GM21390 (cell line): Measurements from ENCODE around the gene SETBP1.

Experiments used
- ATAC-seq: cut with Tn5 transposase; IDR thresholded peaks from one replicate; pipeline ENCODE4 v1.9.1; 2021; ENCODE audit not compliant: unreplicated experiment

Gene SETBP1

DNA sequence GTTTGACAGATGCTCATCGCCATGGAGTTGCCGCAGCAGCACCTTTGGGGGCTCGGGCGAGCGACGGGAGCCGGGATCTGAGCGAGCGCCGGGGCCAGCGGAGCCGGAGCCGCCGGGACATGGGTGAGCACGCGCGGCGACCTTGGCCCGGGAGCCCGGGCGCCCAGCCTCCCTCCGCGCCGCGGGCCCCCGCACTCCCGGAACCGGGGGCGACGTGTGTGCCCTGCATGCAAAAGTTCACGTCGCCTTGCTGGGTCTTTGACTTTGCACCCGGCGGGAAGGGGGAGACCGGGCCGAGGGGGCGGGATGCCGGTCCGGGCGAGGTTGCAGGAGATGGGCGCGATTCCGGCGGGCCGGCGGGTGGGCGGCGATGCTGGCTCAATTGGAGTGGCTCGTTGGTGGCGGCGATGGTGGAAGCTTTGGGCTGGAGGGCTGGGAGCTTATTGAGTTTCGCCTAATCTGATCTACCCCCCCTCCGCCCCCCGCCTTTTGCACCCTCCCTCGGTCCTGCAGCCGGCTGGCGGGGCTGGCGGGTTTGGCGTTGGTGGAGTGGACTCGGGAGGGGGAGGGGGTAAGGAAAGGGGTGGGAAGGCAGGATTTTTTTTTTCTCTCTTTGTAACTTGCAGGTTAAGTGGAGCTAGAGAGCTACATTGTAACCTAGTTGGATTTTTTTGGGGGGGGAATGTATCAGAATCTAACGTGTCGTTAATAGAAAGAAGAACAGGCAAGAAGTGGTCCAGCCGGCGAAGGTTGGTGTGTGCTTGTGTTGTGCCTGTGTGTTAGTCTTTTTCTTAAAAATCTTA, at the start of gene SETBP1:
Gene SETBP1, plus strand, starts transcription at position 616 of the 803 bp plus-strand sequence. CDS start 20,459 bp downstream, outside the sequence.
- ATAC-seq = peak; percentile 16

DNA sequence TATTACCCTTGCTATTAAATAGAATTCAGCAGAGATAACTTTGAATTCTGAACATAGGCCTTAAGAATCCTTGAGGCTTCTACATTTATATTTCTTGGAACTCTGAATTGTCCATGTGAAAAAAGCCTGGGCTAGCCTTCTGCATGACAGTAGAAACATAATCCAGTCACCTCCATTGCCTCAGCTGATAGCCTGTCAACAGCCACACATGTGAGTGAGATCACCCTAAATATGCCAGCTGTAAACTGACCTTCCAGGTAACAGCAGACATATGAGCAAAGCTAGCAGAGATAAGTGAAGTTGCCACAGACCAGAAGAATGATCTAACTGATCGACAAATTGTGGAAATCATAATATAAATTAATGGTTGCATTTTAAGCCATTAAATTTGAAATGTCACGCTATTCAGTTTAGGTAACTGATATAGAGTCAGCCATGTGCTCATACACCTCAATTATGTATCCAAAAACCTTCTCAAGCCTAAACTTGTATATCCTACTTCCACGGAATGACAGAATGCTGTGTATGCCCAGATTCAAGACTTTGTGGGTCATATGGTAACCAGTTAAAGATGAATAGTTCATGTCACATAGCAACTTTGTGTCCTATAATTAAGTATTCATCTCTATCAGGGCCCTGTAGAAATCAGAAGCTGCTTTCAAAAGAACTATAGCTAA, 48.1 kb upstream of the SETBP1 start:
- no peak for ATAC-seq

DNA sequence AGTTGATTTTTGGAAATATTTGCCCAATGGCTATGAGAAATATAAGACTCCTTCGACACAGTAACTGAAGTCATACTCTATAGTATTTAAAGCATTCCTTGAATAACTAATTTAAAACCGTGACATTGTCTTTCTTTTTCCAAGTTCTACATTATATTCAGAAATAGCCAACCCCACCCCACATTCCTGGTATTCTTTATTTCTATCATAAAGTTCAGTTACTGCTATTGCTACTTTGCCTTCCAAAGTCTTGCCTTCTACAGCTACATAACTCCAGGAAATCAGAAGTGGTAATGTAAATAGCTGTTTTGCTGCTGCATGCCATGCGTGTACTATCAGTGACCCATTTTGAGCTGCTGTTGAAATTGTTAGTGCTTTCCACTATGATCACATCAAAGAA, 45.1 kb upstream of the SETBP1 start:
- ATAC-seq = no peak

DNA sequence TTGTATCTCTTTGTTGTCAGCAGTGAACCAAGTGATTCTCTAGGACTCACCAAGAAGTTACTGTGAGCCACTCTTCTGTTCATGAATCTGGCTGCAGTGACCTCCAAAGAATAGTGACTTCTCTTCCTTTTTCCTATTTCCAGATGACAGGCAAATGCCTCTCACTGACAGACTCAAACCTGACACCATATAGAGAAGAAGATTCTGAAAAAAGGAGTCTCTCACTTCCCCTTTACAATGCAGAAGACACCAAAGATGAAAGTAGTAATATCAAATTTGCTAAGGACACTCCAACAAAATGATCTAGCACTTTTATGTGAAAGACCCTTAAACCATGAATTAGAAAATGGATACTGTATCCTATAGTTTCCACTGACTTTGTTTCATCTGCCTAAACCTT, 44.4 kb upstream of the SETBP1 start:
- peak; percentile 79 for ATAC-seq

DNA sequence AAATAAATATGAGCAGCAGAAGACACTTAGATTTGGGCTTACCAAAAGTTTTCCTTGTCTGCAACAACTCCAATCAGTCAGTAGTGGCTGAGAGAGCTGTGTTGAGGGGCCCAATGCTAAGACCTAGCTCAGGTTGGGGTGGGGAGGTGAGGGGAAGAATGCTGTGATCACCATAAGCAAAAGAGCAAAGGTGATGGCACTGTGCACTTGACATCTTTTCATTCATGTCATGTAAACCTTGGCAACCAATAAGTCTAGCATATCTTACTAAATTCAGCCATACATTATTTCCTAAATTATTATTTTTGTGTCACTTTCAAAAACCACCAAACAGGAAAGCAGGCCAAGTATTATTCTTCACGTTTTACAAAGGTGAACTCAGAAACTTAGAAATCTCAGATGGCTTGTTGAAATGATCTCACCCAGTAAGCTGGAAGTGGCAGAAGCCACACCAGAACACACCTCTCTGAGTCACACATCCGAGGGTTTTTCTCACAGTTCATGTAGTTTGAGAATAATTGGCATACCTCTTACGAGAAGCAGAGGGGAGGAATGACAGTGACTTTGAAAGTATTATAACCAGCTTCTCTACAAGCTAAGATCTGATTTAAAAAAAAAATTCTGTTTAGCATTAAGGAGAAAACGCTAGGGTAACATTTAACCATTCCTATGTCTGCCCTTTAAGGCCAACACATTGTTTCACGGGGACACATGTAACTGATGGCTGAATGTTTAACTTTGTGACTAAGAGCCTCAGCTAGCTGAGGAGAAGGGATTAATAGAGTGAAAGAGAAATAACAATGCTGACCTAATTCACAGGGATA, 43.3 kb upstream of the SETBP1 start:
- ATAC-seq = peak; percentile 47

DNA sequence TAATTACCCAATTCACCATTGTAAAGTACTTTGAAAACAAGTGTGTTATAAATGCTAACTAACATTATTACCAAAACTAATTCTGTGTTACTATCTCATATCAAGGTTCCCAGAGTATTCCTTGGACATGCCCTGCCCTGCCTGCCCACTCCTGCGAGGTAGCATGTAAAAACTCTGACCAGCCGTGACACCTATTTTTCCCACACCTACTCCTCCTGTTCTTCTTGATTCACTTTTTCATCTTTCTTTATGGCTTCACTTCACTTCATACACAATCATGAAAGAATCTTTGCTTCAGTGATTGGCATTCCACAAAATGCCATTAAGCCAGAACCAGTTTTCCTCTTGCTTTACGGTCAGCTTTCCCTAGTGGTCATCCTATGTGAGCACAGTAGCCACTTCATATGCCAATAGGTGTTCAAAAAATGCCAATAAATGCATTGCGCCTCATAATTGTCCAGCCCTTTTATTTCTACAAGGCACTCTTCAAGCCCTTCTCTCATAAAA, 42.6 kb upstream of the SETBP1 start:
- no peak for ATAC-seq

DNA sequence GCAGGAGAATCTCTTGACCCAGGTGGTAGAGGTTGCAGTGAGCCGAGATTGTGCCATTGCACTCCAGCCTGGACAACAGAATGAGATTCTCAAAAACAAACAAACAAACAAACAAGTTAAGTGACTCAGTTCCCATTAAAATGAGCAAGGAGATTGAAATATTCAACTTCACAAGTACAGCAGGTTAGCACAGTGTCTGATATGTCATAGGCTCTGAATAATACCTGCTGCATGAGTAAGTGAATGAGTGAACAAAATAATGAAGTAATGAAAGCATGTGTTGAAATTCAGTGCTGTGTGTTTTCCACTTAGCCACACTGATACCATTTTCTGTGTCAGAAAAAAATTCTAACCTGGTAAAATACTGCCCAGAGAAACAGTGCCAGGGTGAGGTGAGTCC, 41.9 kb upstream of the SETBP1 start:
- no peak for ATAC-seq

DNA sequence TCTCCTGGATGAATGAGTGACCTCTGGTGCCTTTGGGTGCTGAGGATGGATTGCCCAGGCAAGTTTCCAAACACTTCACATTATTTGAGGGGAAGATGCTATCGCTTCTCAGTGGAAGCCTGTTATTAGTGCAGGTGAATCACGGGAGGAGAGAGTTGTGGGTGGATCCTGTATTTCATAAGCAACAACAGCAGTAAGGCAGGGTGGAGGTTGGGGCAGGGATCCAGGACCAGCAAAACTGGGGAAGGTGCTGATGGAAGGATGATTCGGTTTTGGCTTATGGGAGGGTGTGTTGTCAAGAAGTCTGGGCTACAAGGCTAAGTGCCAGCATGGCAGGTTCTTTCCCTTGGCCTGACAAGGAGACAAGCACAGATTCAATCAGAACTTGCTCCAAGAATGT, 37.7 kb upstream of the SETBP1 start:
- ATAC-seq = no peak

DNA sequence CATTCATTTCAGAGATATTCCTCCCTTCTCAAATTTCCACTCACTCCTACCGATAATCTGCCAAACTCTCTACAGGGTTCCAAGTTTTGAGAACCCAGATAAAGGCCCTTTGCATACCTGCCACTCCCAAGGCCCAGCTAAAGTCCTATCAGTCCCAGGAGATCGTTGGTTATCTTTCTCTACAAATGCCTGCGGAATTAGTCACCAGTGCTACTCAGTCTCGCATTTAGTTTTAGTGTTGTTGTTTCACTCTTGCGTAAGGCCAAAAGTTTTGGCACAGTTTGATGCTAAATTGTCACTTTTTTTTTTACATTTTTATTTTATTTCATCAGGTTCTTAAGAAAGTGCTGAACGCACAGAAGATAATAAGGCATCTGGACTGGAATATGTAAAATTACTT, 29.2 kb upstream of the SETBP1 start:
- ATAC-seq = no peak

DNA sequence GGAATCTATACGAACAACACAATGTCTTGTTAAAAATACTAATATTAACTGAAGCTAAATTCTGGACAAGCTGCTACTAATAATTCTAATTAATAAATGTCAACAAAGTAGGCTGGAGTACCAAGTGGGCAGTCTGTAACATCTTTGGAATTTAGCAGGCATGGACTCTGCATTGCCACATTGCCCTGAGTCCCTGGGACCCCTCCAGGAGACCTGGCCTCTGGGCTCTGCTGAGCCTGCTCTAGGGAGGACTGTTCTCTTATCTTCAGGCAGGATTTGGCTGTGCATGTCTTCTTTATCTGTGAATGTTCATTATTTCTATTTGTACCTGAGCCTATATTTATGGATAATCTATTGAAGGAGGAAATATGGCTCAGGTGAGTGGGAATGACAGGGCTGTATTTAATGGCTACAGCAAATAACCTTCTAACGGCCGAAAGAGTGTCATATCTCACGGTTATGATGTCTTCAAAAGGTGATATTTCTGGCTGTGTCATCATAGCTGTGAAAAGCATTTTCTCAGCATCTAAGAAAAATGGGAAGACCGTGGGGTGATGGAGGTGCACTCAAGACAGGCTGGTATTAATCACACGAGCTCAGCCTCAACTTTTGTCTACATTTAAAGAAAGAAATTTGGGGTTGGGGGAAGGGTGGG, 28.6 kb upstream of the SETBP1 start:
- ATAC-seq = no peak

DNA sequence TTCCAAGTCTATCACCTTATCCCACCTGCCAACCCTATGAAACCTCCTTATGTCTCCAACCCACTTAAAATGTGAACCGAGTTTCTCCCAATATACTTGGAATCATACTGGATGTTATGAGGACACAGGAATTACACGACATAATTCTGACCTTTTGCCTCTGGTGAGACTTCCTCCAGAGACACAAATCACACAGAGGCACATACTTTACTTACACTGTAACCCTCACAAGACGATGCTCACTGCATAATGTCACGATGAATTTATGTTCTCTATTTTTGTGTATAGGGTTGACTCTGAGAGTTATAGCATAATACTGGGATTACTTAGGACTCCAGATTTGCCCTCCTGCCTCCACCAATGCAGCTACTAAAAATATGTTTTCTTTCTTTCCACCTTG, 28.0 kb upstream of the SETBP1 start:
- ATAC-seq = no peak

DNA sequence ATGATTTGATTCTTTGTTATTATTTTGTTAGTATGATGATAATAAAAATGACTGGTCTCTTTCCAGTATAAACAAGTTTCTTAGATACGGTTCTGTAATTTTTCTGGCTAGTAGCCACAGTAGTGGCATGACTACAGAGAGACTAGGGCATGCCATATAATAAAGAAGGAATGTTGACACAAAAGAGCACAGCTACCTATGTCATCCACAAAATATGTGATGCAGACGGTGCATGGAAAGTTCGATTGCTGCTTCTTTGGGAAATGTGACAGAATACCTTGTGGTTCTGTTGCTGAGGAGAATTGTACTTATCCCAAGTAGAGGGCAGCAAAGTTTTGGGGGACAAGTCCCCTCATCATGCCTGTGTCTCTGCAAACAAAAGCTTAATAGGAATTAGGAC, 26.1 kb upstream of the SETBP1 start:
- no peak for ATAC-seq

DNA sequence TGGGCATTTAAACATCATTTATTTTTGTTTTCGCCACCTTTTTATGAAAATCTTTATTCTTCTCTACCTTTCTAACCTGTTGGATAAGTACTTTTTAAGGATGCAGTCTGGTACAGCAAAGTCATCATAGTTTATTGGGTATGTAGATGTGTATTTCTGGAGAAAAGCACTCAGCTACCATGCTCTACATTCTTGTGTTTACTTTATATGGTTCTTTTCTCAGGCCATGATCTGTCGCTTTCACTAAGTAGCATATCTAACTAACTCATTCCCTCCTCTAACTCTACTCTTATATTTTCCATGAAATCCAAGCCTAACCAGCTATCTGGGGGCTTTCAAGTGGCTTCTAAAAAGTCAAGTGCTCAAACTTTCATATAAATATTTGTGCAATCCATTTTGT, 25.3 kb upstream of the SETBP1 start:
- ATAC-seq = no peak

DNA sequence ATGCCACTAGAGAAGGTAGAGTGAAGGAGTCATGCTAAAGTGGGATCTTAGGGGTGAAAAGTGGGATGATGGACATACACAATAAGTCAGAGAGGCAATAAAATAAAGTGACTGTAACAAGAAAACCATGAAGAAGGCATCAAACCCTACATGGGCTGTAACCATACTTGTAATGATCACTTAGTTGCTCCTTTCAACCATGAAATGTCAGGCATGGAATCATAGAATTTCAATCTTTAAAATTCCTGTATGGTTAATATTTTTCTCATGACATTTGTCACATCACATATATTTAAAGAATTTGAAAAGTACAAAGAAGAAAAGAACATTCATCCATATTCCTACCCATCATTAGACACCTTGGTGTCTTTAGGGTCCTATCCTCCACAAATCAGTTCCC, 20.9 kb upstream of the SETBP1 start:
- ATAC-seq = no peak

DNA sequence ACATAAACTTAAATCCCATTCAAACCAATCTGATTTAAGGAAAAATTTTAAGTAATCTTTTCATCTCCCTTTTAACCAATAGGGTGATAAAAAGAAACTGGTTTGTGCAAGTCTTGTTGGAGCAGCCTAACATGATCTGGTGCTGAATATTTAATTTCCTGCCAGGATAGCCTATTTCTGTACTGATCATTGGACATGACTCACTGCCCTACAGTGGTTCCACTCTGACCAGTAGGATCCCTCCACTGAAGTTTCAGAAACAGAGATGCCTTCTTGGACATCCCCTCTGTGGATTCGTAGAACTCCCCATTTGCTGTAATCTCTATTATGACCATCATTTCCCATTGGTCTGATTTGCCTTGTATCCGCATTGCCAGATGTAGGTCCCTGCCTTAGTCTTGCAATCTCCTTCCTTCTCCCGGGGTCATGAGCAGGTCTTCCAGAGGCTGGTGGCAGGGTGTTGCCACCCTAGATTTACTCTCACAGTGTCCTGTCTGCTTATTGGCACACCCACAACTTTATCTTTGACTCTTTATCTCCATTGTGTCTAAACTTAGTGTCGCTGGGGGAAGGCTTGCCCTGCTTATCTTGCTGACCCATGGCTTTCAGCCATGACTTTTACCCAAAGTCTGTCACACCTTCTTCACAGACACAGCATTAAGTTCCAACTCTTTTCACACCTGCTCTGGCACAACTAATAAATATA, 12.3 kb upstream of the SETBP1 start:
- no peak for ATAC-seq

DNA sequence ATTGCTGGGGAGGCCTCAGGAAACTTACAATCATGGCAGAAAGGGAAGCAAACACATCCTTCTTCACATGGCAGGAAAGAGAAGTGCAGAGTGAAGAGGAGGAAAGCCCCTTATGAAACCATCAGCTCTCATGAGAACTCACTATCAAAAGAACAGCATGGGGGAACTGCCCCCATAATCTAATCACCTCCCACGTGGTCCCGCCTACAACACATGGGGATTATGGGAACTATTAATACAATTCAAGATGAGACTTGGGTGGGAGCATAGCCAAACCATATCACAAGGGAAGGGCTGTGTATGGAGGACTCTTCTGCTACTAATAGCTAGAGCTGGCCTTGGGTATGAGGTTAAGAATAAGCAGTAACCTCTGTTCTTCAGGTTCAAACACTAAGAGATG, 8.8 kb upstream of the SETBP1 start:
- no peak for ATAC-seq

DNA sequence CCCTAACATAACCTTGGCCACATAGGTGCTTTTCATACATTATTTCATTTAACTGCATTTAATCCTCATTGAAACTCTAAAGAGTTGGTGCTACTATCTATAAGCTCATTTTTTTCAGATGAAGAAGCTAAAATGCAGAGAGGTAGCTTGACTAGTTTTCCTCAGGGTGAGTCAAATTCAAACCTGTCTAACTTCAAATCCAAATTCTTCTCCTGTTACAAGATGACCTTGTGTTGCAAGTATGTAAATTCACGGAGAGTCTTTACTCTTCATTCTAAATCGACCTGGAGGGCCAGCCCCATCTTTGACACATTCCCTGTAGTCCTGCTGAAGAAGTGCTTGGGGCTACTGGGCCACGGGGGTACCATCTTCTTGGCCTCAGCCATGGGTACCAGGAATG, 8.2 kb upstream of the SETBP1 start:
- ATAC-seq = no peak

DNA sequence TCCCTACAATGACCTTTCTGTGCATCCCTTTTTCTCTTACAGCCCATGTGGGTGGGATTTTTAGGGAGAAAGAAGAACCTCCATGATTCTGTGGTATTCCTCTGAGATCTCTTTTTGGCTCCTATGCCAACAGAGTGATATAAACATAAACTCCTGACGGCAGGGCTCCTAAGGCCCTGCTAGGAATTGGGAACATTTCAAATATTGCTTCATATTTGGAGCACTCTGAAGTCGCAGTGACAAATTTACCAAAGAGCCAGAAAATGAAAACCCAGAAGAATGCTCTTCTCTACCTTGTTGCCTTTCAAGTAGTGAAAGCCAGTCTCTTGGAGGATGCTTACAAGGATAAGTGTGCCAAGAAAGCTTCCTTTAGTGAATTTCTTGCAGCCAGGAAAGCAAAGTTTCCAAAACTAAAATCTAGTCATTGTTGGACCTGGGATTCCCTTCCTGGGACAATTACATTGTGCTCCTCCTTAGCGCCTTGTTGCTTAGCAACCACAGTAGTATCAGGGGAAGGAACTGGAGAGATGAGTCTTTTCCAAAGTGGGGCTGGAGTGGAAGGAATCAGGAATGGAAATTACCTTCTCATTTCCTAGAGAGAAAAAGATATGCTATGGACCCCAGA, 7.3 kb upstream of the SETBP1 start:
- no peak for ATAC-seq

DNA sequence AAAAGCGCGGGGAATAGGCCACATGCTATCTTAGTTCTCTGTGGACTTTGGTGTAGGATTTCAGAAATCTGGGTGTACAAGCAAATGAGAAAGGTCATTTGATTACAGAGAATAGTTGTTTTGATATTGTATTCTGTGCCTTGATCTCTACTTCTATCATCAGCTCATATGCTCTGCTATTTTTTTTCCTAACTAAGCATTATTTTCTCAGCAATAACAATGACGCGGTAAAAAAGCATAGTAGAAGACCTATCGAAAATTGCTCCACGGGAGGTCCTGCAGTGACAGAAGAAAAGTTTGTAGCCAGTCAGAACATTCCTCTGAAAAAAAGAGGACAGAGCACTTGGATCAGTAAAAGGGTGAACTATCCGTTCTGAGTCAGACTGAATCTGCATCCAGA, 2.8 kb upstream of the SETBP1 start:
- no peak for ATAC-seq

DNA sequence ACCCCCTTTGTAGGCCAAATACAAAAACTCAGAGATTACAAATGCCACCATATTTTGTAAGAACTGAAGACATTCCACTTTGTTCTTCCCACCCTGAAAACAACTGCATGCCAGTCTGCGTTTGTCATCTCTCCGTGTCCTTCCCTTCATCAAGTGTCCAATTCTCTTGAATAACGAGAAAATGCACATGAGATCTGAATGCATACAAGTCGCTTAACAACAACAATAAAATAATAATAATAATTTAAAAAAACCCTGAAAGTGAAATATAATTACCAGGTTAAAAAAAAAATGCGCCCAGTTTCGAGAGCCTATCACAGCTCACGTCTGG, 2.0 kb upstream of the SETBP1 start:
- no peak for ATAC-seq
